ENCODE data around the gene RXYLT1. TPM values are rescaled to one million over a fixed set of nuclear protein-coding genes. Genes with fewer than 3 reads are reported as not detected.

RXYLT1 gene
- total and polyA plus RNA-seq, 5 experiments from 2014 or later = 16.0 to 22.4 (median 20.8) TPM

- ATAC-seq (no peak), DNase-seq (no peak)
- no peaks in the 10 kb centered on the region for H3K9me3 Mint-ChIP-seq
- peaks cover 0 to 3% (median 1%) of the 10 kb centered on the region in 4 donors for H3K4me1 Mint-ChIP-seq
- H3K36me3 Mint-ChIP-seq = peaks cover 0 to 11% (median 4%) of the 10 kb centered on the region in 3 donors
- H3K27me3 Mint-ChIP-seq = no peaks in the 10 kb centered on the region
- POLR2A ChIA-PET = no interaction called here
- no peak overlapping the region for H3K4me3 Mint-ChIP-seq
- no peak overlapping the region for H3K27ac Mint-ChIP-seq
Measured at GRCh38 chr12:63808631-63809030, 28.9 kb downstream of the RXYLT1 start.

- peaks cover 3 to 8% (median 6%) of the 10 kb centered on the region in 4 donors for H3K4me1 Mint-ChIP-seq
- ATAC-seq = no peak
- POLR2A ChIA-PET = no interaction called here
- DNase-seq = no peak
- no peak overlapping the region for H3K4me3 Mint-ChIP-seq
- no peaks in the 10 kb centered on the region for H3K27me3 Mint-ChIP-seq
- peaks cover 0 to 10% (median 4%) of the 10 kb centered on the region in 3 donors for H3K36me3 Mint-ChIP-seq
- no peaks in the 10 kb centered on the region for H3K9me3 Mint-ChIP-seq
- peak overlapping the region in 1 of 10 donors; percentile 88 for H3K27ac Mint-ChIP-seq
Measured at GRCh38 chr12:63809566-63809965, 29.9 kb downstream of the RXYLT1 start.

- peak overlapping the region in 1 of 10 donors; percentile 50 for H3K27ac Mint-ChIP-seq
- H3K4me1 Mint-ChIP-seq = peaks cover 3 to 18% (median 18%) of the 10 kb centered on the region in 4 donors
Measured at GRCh38 chr12:63811334-63811733, 31.6 kb downstream of the RXYLT1 start.

GRCh38 chr12:63811755-63812154 lies 32.0 kb downstream of the RXYLT1 start:
- H3K4me3 Mint-ChIP-seq = no peak overlapping the region
- POLR2A ChIA-PET = no interaction called here
- H3K9me3 Mint-ChIP-seq = no peaks in the 10 kb centered on the region
- ATAC-seq = no peak
- no peaks in the 10 kb centered on the region for H3K27me3 Mint-ChIP-seq
- H3K4me1 Mint-ChIP-seq = peaks cover 3 to 18% (median 18%) of the 10 kb centered on the region in 4 donors
- no peak for DNase-seq
- H3K36me3 Mint-ChIP-seq = peaks cover 0 to 4% (median 0%) of the 10 kb centered on the region in 3 donors
- H3K27ac Mint-ChIP-seq = no peak overlapping the region

More at GRCh38 chr12:63811334-63811733, 31.6 kb downstream of the RXYLT1 start:
- no peaks in the 10 kb centered on the region for H3K27me3 Mint-ChIP-seq
- no peak for DNase-seq
- H3K36me3 Mint-ChIP-seq = peaks cover 0 to 3% (median 0%) of the 10 kb centered on the region in 3 donors
- no peak for ATAC-seq
- POLR2A ChIA-PET = no interaction called here
- H3K9me3 Mint-ChIP-seq = no peaks in the 10 kb centered on the region
- no peak overlapping the region for H3K4me3 Mint-ChIP-seq

GRCh38 chr12:63814146-63814772 lies 34.5 kb downstream of the RXYLT1 start:
- H3K9me3 Mint-ChIP-seq = peaks cover 0 to 14% (median 8%) of the 10 kb centered on the region in 9 donors
- H3K27me3 Mint-ChIP-seq = peaks cover 0 to 9% (median 4%) of the 10 kb centered on the region in 5 donors
- H3K27ac Mint-ChIP-seq = peak overlapping the region in 5 of 10 donors; percentile 52 to 82 (median 77)
- ATAC-seq = no peak
- peaks cover 0 to 16% (median 9%) of the 10 kb centered on the region in 3 donors for H3K36me3 Mint-ChIP-seq
- DNase-seq = no peak
- H3K4me1 Mint-ChIP-seq = peaks cover 3 to 18% (median 18%) of the 10 kb centered on the region in 4 donors
- H3K4me3 Mint-ChIP-seq = peak overlapping the region in 4 of 10 donors; percentile 18 to 53 (median 44)
- POLR2A ChIA-PET = no interaction called here

GRCh38 chr12:63815482-63815852 lies 35.8 kb downstream of the RXYLT1 start:
- POLR2A ChIA-PET = interaction anchor here (0.6 kb wide), 1 partner anchor 417 kb away, joined by 3 read pairs; no protein-coding TSS in a partner anchor
- Mint-ChIP-seq H3K4me1 (peaks cover 3 to 18% (median 18%) of the 10 kb centered on the region in 4 donors), H3K4me3 (no peak overlapping the region), H3K9me3 (peaks cover 0 to 26% (median 14%) of the 10 kb centered on the region in 9 donors), H3K27ac (no peak overlapping the region), H3K36me3 (peaks cover 0 to 21% (median 19%) of the 10 kb centered on the region in 3 donors), H3K27me3 (peaks cover 2 to 21% (median 8%) of the 10 kb centered on the region in 5 donors)
- ATAC-seq (no peak), DNase-seq (no peak)

GRCh38 chr12:63816031-63816430 lies 36.3 kb downstream of the RXYLT1 start:
- POLR2A ChIA-PET = no interaction called here
- Mint-ChIP-seq H3K27ac (no peak overlapping the region), H3K27me3 (peaks cover 3 to 26% (median 10%) of the 10 kb centered on the region in 5 donors), H3K4me1 (peaks cover 3 to 18% (median 17%) of the 10 kb centered on the region in 4 donors), H3K36me3 (peaks cover 0 to 21% (median 19%) of the 10 kb centered on the region in 3 donors), H3K4me3 (no peak overlapping the region), H3K9me3 (peaks cover under 1 to 26% (median 14%) of the 10 kb centered on the region in 9 donors)
- ATAC-seq = no peak
- no peak for DNase-seq

GRCh38 chr12:63820427-63820826 lies 40.7 kb downstream of the RXYLT1 start:
- ATAC-seq (no peak), DNase-seq (no peak)
- H3K4me3 Mint-ChIP-seq = no peak overlapping the region
- POLR2A ChIA-PET = no interaction called here
- peaks cover 2 to 26% (median 14%) of the 10 kb centered on the region in 9 donors for H3K9me3 Mint-ChIP-seq
- H3K4me1 Mint-ChIP-seq = peaks cover 3 to 11% (median 9%) of the 10 kb centered on the region in 4 donors
- peaks cover 13 to 57% (median 30%) of the 10 kb centered on the region in 5 donors for H3K27me3 Mint-ChIP-seq
- H3K36me3 Mint-ChIP-seq = peaks cover 3 to 21% (median 19%) of the 10 kb centered on the region in 3 donors
- H3K27ac Mint-ChIP-seq = no peak overlapping the region

- Mint-ChIP-seq H3K4me3 (peak overlapping the region; percentile 33 to 83 (median 74)), H3K36me3 (peaks cover 3 to 21% (median 17%) of the 10 kb centered on the region in 3 donors), H3K9me3 (peaks cover 2 to 26% (median 14%) of the 10 kb centered on the region in 9 donors), H3K27me3 (peaks cover 14 to 57% (median 30%) of the 10 kb centered on the region in 5 donors), H3K4me1 (peaks cover 3 to 7% (median 5%) of the 10 kb centered on the region in 4 donors), H3K27ac (peak overlapping the region in 3 of 10 donors; percentile 56 to 86 (median 81))
- DNase-seq = no peak
- peak in 1 of 2 donors; percentile 41 for ATAC-seq
- POLR2A ChIA-PET = no interaction called here
Measured at GRCh38 chr12:63821781-63822251, 42.1 kb downstream of the RXYLT1 start.

GRCh38 chr12:63822352-63822751 lies 42.6 kb downstream of the RXYLT1 start:
- Mint-ChIP-seq H3K9me3 (peaks cover 2 to 26% (median 14%) of the 10 kb centered on the region in 9 donors), H3K27ac (no peak overlapping the region), H3K4me3 (peak overlapping the region in 3 of 10 donors; percentile 71 to 83 (median 82)), H3K36me3 (peaks cover 3 to 21% (median 13%) of the 10 kb centered on the region in 3 donors), H3K4me1 (peaks cover 3 to 7% (median 5%) of the 10 kb centered on the region in 4 donors), H3K27me3 (peaks cover 14 to 57% (median 30%) of the 10 kb centered on the region in 5 donors)
- POLR2A ChIA-PET = no interaction called here
- ATAC-seq (no peak), DNase-seq (no peak)

- H3K9me3 Mint-ChIP-seq = peaks cover 2 to 24% (median 14%) of the 10 kb centered on the region in 9 donors
- DNase-seq (no peak), ATAC-seq (no peak)
- H3K36me3 Mint-ChIP-seq = peaks cover 3 to 21% (median 13%) of the 10 kb centered on the region in 3 donors
- H3K4me3 Mint-ChIP-seq = no peak overlapping the region
- H3K27ac Mint-ChIP-seq = no peak overlapping the region
- peaks cover 14 to 57% (median 29%) of the 10 kb centered on the region in 5 donors for H3K27me3 Mint-ChIP-seq
- H3K4me1 Mint-ChIP-seq = peaks cover 3 to 7% (median 5%) of the 10 kb centered on the region in 4 donors
- POLR2A ChIA-PET = no interaction called here
Measured at GRCh38 chr12:63823040-63823439, 43.3 kb downstream of the RXYLT1 start.

- DNase-seq = peak in 2 of 10 donors; percentile 12 to 13
- H3K36me3 Mint-ChIP-seq = peaks cover 0 to 3% (median 2%) of the 10 kb centered on the region in 3 donors
- H3K4me3 Mint-ChIP-seq = no peak overlapping the region
- peak in 1 of 2 donors; percentile 33 for ATAC-seq
- H3K27me3 Mint-ChIP-seq = peaks cover 12 to 43% (median 28%) of the 10 kb centered on the region in 5 donors
- POLR2A ChIA-PET = no interaction called here
- no peak overlapping the region for H3K27ac Mint-ChIP-seq
- peaks cover 0 to 5% (median 0%) of the 10 kb centered on the region in 9 donors for H3K9me3 Mint-ChIP-seq
- peaks cover 3 to 7% (median 5%) of the 10 kb centered on the region in 4 donors for H3K4me1 Mint-ChIP-seq
Measured at GRCh38 chr12:63826006-63826585, 46.4 kb downstream of the RXYLT1 start.

- Mint-ChIP-seq H3K36me3 (peaks cover 0 to 2% (median 0%) of the 10 kb centered on the region in 3 donors), H3K4me3 (no peak overlapping the region), H3K4me1 (no peaks in the 10 kb centered on the region), H3K9me3 (peaks cover 0 to 3% (median 0%) of the 10 kb centered on the region in 9 donors), H3K27ac (no peak overlapping the region), H3K27me3 (peaks cover 11 to 33% (median 13%) of the 10 kb centered on the region in 5 donors)
- POLR2A ChIA-PET = no interaction called here
- ATAC-seq (no peak), DNase-seq (no peak)
Measured at GRCh38 chr12:63828867-63829266, 49.2 kb downstream of the RXYLT1 start.
